Measurements from ENCODE around the gene RPUSD4.

GRCh38 chr11:126154691-126155090 is 56.8 kb downstream of the RPUSD4 start:
- TF ChIP-seq CTCF (conservative IDR thresholded peaks at IDR 0.05; ENCODE audit: low read depth, low read length) (no peak), EZH2 (IDR thresholded peaks at IDR 0.05; ENCODE audit: low read length, unreplicated experiment) (no peak)

Measured in PC-3 (cell line).